ENCODE data around the gene DDX52.
A peak's percentile ranks its signal among the peaks of the same experiment; 100 is the strongest.

Gene DDX52

GRCh38 chr17:37657202-37657601 is 14.0 kb upstream of the DDX52 start:
- TF ChIP-seq, protein P1, sequence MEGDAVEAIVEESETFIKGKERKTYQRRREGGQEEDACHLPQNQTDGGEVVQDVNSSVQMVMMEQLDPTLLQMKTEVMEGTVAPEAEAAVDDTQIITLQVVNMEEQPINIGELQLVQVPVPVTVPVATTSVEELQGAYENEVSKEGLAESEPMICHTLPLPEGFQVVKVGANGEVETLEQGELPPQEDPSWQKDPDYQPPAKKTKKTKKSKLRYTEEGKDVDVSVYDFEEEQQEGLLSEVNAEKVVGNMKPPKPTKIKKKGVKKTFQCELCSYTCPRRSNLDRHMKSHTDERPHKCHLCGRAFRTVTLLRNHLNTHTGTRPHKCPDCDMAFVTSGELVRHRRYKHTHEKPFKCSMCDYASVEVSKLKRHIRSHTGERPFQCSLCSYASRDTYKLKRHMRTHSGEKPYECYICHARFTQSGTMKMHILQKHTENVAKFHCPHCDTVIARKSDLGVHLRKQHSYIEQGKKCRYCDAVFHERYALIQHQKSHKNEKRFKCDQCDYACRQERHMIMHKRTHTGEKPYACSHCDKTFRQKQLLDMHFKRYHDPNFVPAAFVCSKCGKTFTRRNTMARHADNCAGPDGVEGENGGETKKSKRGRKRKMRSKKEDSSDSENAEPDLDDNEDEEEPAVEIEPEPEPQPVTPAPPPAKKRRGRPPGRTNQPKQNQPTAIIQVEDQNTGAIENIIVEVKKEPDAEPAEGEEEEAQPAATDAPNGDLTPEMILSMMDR (IDR thresholded peaks at IDR 0.05; ENCODE audit: low read depth, low read length, missing control alignments), result no peak
- H3K4me3 ChIP-seq (replicated peaks; ENCODE audit: low read depth, low read length), result no peak overlapping the region
- no peak for DNase-seq (ENCODE audit: extremely low read depth, low read depth)

DNA sequence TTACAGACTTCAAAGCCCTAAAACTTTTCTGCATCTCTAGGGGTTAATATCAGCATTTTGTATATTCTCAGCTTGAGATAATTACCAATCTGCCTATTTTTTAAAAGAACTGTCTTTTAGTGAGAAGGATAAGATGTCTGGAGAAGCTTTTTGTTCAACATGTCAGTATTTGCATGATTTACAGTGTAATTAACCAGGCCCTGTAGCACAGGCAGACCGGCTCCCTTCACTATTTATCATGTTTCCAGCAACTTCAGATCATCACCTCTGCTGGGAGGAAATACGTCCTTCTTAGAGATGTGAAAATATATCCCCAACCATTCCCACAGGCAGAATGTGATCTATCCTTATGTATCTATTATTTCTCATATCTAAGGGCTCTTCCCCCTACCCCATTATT is 8.6 kb upstream of the DDX52 start:
- TF ChIP-seq, protein P1 (IDR thresholded peaks at IDR 0.05; ENCODE audit: low read depth, low read length, missing control alignments), result no peak
- H3K4me3 ChIP-seq (replicated peaks; ENCODE audit: low read depth, low read length), result no peak overlapping the region
- DNase-seq (ENCODE audit: extremely low read depth, low read depth), result no peak

- H3K4me3 ChIP-seq (replicated peaks; ENCODE audit: low read depth, low read length), result no peak overlapping the region
- DNase-seq (ENCODE audit: extremely low read depth, low read depth), result no peak
- TF ChIP-seq, protein P1 (IDR thresholded peaks at IDR 0.05; ENCODE audit: low read depth, low read length, missing control alignments), result peak; percentile 50
Measured at GRCh38 chr17:37650419-37651003, 7.3 kb upstream of the DDX52 start.

GRCh38 chr17:37648555-37648954 is 5.3 kb upstream of the DDX52 start:
- peak; percentile 19 for DNase-seq (ENCODE audit: extremely low read depth, low read depth)
- no peak overlapping the region for H3K4me3 ChIP-seq (replicated peaks; ENCODE audit: low read depth, low read length)
- TF ChIP-seq, protein P1 (IDR thresholded peaks at IDR 0.05; ENCODE audit: low read depth, low read length, missing control alignments), result no peak

DNA sequence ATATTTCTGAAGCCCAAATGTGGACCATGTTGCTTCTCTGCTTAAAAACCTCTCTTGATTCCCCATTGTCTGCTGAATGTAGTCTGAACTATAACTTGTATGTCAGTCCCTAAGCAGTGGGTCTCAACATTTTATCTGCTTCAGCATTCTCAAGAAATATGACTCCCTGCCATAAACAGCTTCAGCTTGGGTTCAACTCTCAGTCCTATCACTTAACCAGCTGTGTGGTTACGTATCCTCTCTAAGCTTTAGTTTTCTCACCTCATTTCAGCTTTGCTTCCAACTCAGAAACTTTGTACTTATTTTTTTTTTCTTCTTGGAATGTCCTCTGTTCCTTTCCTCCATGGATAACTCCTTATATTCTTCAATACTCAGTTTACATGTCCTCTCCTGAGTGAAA is 4.6 kb upstream of the DDX52 start:
- H3K4me3 ChIP-seq (replicated peaks; ENCODE audit: low read depth, low read length), result no peak overlapping the region
- DNase-seq (ENCODE audit: extremely low read depth, low read depth), result no peak
- TF ChIP-seq, protein P1 (IDR thresholded peaks at IDR 0.05; ENCODE audit: low read depth, low read length, missing control alignments), result no peak

GRCh38 chr17:37643869-37644268 is 623 bp upstream of the DDX52 start:
- TF ChIP-seq, protein P1 (IDR thresholded peaks at IDR 0.05; ENCODE audit: low read depth, low read length, missing control alignments), result no peak
- DNase-seq (ENCODE audit: extremely low read depth, low read depth), result no peak
- H3K4me3 ChIP-seq (replicated peaks; ENCODE audit: low read depth, low read length), result peak overlapping the region; percentile 93

DNA sequence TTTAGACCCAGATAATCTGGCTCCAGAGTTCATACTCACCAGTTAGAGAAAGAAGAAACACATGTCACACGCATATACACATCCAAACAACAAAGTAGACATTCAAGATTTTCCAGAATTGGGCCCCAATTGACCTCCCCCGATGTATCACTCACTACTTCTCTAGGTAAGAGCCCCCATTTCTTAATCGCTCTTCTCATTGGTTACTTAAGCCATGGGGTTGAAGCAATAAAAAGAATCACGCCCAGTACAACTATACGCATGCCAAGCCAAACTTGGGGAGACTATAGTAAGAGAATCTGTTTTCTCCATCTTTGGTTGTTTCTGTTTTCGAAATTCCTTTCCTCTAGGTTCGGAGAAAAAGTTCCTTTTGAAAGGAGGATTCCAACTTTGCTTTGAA is 565 bp downstream of the DDX52 start:
- peak overlapping the region; percentile 93 for H3K4me3 ChIP-seq (replicated peaks; ENCODE audit: low read depth, low read length)
- TF ChIP-seq, protein P1 (IDR thresholded peaks at IDR 0.05; ENCODE audit: low read depth, low read length, missing control alignments), result no peak
- DNase-seq (ENCODE audit: extremely low read depth, low read depth), result no peak
